ENCODE measurements around the gene CCK. TPM values are rescaled to one million over a fixed set of nuclear protein-coding genes. Genes with fewer than 3 reads are reported as not detected.

CCK gene
- total RNA-seq, 1 donor from 2014 or later: 7.6 TPM

DNA sequence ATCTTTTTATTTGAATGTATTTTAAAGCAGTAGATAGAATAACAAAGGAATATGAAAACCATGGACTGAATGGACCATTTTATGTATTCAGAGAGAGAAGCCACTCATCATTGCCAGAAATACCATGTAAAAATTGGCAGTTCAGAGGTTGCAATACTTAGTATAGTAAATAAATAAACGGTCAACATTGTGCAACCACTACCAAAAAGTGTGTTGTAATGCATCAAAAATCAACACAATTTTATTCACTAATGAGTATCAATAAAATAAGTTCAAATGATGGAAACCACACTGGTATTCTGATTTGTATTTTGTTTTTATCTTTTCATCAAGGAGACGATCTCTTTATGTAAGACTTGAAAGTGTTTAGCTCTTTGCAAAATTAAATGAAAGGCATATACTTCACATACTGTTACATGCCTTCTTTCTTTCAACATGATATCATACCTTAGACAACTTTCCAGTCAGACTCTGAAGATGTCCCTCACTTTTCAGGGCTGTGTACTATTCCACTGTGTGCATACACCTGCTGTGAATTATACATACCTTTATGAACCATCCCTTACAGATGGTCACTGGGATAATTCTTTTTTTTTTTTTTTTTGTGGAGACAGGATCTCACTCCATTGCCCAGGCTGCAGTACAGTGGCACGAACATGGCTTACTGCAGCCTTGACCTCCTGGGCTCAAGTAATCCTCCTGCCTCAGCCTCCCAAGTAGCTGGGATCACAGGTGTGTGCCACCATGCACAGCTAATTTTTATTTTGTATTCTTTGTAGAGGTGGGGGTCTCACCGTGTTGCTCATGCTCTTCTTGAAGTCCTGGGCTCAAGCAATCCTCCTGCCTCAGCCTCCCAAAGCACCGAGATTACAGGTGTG, 40.3 kb downstream of the CCK start:
- DNase-seq (ENCODE audit: low read depth): no peak

GRCh38 chr3:42224658-42225421, 41.1 kb downstream of the CCK start:
- DNase-seq (ENCODE audit: low read depth): no peak

GRCh38 chr3:42224178-42224577, 41.8 kb downstream of the CCK start:
- DNase-seq (ENCODE audit: low read depth): no peak

GRCh38 chr3:42222942-42223693, 42.9 kb downstream of the CCK start:
- no peak for DNase-seq (ENCODE audit: low read depth)

DNA sequence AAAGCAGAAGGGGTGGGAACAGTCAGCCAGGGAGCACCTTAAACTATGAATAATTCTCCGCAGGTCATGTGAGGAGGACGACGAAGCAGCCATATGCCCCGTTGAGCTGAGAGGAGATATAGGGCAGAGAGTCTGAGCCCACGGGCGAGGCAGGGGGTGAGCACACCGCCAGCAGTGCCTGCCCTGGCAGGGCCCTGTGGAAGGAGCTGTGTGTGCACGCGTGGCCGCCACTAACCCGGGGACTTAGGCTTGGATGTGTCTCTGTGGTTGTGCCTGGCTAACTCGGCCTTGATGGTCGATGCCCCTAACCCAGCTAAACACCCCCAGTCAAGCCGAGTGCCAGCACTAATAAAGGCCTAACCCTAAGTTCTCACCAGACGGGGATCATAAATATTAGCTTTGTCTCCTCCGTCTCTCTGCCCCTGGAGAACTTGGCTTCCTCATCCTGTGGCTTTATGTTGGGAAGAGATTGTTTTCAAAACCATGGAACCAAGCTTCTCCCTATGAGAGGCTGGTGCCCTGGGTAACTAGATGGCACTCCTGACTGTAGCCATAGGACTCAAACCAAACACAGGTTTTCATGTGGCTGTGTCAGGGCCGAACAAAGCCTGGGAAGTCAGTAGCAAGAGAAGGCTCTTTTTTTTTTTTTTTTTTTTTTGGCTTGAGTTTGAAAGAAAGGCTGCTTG, 45.4 kb downstream of the CCK start:
- DNase-seq (ENCODE audit: low read depth): no peak

DNA sequence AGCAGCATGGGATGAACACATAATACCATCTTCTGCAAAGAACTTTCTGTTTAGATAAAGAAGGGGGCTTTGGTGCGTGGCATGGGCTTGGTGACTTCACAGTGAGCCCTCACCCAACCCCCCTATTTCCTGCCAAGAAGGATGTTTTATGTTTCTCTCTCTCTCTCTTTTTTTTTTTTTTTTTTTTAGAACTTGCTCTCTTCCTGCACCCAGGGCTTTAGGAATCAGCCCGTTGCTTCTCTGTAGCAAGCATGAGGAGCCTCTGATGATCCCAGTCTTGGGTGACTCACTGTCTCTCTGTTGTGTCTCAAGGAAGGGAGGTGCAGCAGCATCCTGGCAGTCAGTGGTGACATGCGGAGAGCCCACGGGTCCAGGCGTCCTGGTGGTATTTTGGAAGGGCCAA, 49.1 kb downstream of the CCK start:
- DNase-seq (ENCODE audit: low read depth): no peak

DNA sequence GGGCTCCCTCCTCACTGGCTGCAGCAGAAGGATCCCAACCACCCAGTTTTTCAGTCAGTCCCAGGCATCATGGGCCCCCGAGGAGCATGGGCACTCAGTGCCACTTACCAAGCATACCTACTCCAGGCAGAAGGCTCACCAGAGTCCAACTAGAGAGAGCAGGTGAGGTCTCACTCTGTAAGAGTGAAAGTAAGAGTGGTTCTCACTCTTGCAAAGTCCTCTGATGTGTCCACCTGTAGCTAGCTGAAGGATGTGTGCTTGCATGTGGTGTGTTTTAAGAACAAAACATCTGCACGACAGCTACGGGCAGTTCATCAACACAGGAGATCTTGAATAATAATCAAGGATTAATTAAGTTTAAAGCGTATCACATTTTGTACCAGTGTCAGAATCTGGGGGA, 49.7 kb downstream of the CCK start:
- no peak for DNase-seq (ENCODE audit: low read depth)

GRCh38 chr3:42214565-42215283, 51.3 kb downstream of the CCK start:
- peak; percentile 16 for DNase-seq (ENCODE audit: low read depth)

DNA sequence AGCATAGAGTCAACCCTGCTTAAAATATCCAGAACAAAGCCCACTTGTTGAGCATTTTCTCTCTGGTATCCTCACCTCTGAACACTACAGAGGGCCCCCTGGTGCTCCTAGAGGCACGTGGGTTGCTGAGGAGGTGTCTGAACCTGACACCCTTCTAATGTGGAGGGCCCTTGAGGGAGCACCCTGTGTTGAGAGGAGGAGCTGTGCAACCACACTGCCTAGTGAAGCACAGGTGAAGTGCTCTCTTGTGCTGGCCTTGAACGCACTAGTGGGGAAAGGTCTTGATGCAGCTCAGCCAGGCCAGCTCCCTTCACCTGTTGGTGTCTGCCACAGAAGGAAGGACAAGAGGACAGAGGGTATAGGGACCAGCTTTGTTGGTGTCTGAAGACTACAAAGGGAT, 51.9 kb downstream of the CCK start:
- DNase-seq (ENCODE audit: low read depth): no peak

DNA sequence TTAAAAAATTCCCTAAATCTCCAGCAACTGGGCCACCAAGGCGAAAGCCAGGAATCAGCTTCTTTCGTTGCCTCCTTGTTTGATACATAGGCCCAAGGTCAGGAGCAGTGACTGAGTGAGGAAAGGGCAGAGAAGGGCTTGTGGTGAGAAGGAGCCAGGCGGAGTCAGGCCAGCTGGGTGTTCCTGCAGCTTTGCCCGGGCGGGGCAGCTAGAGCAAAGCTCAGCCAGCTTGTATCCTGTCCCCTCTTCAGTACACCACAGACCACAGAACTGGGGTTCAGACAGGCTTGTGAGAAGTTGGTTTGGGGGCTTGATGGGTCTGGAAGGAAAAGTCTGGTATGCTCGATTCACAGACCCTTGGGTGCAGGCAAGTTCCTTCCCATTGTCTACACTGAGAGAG, 52.6 kb downstream of the CCK start:
- no peak for DNase-seq (ENCODE audit: low read depth)

DNA sequence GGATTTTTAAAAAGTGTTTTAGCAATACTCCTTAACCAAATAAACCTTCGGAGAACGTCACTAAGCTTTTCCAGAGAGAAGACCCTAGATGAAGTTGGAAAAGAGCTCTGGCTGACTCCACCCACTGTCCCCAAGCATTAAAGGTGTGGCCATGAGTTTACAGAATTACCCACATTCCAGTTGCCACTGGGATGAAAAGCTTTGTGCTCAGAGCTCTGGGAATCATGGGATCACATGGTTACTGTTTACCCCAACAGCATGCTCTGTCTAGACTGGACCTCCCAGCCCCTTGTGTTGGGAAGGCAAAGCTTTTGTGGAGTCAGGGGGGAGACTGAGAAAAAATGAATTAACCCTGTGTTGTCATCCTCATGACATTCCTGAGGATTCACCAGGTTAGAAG, 55.3 kb downstream of the CCK start:
- DNase-seq (ENCODE audit: low read depth): peak; percentile 59

DNA sequence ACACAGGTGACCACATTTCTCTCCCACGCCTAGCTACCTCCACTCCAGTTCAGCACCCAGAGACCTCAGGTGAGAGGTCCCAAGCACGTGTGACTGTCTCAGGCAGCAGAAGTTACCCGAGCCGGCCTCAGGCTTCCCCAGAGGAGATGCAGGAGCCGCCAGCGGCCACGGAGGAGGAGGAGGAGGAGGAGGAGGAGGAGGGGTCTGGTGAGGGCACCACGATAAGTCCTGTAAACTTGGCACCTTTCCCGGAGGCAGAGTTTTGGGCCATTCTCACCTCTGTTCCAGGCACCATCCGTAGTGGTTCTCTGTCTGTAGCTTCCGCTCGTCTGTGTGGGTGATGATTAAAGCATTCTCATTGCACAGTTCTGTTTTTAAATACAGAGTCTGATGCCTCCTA, 56.1 kb downstream of the CCK start:
- DNase-seq (ENCODE audit: low read depth): no peak

Other genes starting within 250 kb of the CCK start
- gene TRAK1, start 174.8 kb downstream of the CCK start, total RNA-seq: 26.4 and 84.4 TPM in 2 replicates
- gene LYZL4, start 144.4 kb upstream of the CCK start, total RNA-seq: not detected in 2 replicates
- gene VIPR1, start 236.5 kb upstream of the CCK start, total RNA-seq: 0.25 and 0.69 TPM in 2 replicates

All from renal cortical epithelial cell (primary cell).